HL-60 (cell line): ENCODE measurements around the gene SERPINA4.

Source experiments
- DNase-seq, 2 experiments: peaks; one replicate each; pipeline ENCODE4 v3.0.0-alpha.2; 2010 to 2020; ENCODE audit warnings: low read depth in 1 of 2, low spot score in 1 of 2
- H3K27ac ChIP-seq: fragments of 250-450 bp; sonication (Bioruptor Pico); replicated peaks from 2 replicates; pipeline ENCODE4 v1.5.1; 2020; ENCODE audit warnings: mild to moderate bottlenecking, moderate library complexity
- H3K27me3 ChIP-seq: fragments of 250-450 bp; sonication (Bioruptor Pico); 2 replicates; pipeline ENCODE4 v1.5.1; 2021; ENCODE audit warnings: mild to moderate bottlenecking, moderate library complexity; ENCODE audit not compliant: insufficient read depth, poor library complexity, severe bottlenecking
- H3K4me3 ChIP-seq: replicated peaks from 2 replicates; pipeline ENCODE4 v1.5.1; 2011; ENCODE audit warnings: mild to moderate bottlenecking, control low read depth, low read length; ENCODE audit not compliant: insufficient read depth
- GABPA ChIP-seq: IDR thresholded peaks from 2 replicates; pipeline ENCODE4 v1.6.1; 2012; ENCODE audit warnings: low read depth
- POLR2AphosphoS5 ChIP-seq: IDR thresholded peaks from 2 replicates; pipeline ENCODE4 v1.6.1; 2012; ENCODE audit warnings: low read depth
- SPI1 ChIP-seq: IDR thresholded peaks from 2 replicates; pipeline ENCODE4 v1.6.1; 2012; ENCODE audit warnings: low read depth, mild to moderate bottlenecking, borderline replicate concordance
- long read RNA-seq: library from polyadenylated mRNA; unstranded; transcript quantifications from one replicate; pipeline ENCODE4 v2.0.0, GENCODE V29; 2020
- TF ChIP-seq, protein P1 (sequence below): IDR thresholded peaks from 2 replicates; pipeline ENCODE4 v1.6.1; 2012; ENCODE audit warnings: low read depth; ENCODE audit not compliant: insufficient replicate concordance
- TF ChIP-seq, protein P2 (sequence below): IDR thresholded peaks from one replicate; pipeline ENCODE4 v1.5.1; 2011; ENCODE audit warnings: low read length, control low read depth, inconsistent platforms; ENCODE audit not compliant: insufficient read depth

SERPINA4 gene, protein sequence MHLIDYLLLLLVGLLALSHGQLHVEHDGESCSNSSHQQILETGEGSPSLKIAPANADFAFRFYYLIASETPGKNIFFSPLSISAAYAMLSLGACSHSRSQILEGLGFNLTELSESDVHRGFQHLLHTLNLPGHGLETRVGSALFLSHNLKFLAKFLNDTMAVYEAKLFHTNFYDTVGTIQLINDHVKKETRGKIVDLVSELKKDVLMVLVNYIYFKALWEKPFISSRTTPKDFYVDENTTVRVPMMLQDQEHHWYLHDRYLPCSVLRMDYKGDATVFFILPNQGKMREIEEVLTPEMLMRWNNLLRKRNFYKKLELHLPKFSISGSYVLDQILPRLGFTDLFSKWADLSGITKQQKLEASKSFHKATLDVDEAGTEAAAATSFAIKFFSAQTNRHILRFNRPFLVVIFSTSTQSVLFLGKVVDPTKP
- long read RNA-seq, result 0 reads

DNA sequence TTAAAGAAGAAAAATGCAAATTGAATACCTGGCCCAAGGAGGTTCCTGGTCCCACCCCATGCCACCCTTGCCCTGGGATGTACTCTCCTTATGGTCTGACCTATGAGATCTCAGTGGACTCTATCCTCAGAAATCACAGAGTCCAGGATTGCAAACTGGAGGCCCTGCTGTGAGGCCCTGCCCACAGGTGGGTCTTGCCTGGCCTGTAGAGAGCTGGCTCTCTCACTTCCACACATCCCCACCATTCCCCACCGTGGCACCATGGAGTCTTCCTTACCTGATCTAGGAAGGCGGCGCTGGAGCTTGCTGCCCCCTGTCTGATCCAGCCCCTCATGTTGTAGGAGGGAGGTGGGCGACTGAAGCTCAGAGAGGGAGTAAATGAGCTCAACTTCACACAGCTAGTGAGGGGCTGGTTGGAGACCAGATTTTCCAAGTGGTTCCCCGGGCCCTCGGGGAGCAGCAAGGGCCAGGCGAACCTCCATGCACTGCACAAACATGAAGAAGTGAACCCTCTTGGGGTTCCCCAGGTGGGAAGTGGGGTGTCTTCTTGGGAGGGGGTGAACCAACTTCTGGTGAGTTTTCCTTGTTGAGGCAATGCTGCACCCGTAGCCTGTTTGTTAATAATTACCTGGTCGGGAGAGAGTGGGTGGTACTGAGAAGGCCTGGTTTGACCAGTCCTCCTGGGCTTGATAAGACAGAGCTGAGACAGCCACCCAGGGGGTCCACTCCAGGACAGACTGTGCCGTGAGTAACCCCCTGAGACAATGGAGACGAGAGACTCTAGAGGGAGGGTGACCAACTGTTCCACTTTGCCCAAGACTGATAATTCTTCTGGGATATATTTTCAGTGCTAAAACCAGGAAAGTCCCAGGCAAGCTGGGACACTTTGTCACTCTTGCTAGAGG is at the start of gene SERPINA4:
SERPINA4 (plus strand) TSS at position 692 of the 905 bp plus-strand sequence. CDS start 2,041 bp downstream, outside the sequence.
- Histone ChIP-seq H3K27ac (no peak within 1 kb of the TSS), H3K27me3 (no peaks in the 10 kb centered on the region), H3K4me3 (no peak within 1 kb of the TSS)
- DNase-seq, result no peak
- no peak for TF ChIP-seq GABPA
- TF ChIP-seq, protein P1, sequence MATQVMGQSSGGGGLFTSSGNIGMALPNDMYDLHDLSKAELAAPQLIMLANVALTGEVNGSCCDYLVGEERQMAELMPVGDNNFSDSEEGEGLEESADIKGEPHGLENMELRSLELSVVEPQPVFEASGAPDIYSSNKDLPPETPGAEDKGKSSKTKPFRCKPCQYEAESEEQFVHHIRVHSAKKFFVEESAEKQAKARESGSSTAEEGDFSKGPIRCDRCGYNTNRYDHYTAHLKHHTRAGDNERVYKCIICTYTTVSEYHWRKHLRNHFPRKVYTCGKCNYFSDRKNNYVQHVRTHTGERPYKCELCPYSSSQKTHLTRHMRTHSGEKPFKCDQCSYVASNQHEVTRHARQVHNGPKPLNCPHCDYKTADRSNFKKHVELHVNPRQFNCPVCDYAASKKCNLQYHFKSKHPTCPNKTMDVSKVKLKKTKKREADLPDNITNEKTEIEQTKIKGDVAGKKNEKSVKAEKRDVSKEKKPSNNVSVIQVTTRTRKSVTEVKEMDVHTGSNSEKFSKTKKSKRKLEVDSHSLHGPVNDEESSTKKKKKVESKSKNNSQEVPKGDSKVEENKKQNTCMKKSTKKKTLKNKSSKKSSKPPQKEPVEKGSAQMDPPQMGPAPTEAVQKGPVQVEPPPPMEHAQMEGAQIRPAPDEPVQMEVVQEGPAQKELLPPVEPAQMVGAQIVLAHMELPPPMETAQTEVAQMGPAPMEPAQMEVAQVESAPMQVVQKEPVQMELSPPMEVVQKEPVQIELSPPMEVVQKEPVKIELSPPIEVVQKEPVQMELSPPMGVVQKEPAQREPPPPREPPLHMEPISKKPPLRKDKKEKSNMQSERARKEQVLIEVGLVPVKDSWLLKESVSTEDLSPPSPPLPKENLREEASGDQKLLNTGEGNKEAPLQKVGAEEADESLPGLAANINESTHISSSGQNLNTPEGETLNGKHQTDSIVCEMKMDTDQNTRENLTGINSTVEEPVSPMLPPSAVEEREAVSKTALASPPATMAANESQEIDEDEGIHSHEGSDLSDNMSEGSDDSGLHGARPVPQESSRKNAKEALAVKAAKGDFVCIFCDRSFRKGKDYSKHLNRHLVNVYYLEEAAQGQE, result no peak
- TF ChIP-seq, protein P2, sequence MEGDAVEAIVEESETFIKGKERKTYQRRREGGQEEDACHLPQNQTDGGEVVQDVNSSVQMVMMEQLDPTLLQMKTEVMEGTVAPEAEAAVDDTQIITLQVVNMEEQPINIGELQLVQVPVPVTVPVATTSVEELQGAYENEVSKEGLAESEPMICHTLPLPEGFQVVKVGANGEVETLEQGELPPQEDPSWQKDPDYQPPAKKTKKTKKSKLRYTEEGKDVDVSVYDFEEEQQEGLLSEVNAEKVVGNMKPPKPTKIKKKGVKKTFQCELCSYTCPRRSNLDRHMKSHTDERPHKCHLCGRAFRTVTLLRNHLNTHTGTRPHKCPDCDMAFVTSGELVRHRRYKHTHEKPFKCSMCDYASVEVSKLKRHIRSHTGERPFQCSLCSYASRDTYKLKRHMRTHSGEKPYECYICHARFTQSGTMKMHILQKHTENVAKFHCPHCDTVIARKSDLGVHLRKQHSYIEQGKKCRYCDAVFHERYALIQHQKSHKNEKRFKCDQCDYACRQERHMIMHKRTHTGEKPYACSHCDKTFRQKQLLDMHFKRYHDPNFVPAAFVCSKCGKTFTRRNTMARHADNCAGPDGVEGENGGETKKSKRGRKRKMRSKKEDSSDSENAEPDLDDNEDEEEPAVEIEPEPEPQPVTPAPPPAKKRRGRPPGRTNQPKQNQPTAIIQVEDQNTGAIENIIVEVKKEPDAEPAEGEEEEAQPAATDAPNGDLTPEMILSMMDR, result no peak
- TF ChIP-seq SPI1, result no peak
- TF ChIP-seq POLR2AphosphoS5, result no peak

DNA sequence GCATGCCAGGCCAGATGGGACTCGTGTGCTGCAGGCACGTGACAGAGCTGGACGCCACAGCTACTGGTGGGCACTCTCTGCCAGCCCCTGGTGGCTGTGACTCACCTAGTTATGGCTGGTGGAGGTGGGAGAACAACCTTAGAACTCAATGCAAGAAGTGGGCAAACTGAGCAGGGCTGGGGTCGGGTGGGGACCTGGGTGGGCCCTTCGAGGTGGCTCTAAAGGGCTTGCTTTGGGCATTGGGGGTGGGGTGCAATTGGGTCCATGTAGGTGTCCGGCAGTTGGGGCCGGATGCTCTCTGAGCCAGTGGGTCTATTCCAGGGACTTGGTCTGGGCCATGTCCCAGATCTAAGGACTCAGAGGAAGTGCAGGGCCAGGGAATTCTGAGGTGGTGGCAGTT is 46.9 kb upstream of the SERPINA4 start:
- DNase-seq, result no peak
- TF ChIP-seq, protein P2, result no peak
- TF ChIP-seq POLR2AphosphoS5 (no peak), GABPA (no peak), SPI1 (no peak)
- TF ChIP-seq, protein P1, result no peak
- Histone ChIP-seq H3K27me3 (no peaks in the 10 kb centered on the region), H3K4me3 (no peak overlapping the region), H3K27ac (no peak overlapping the region)

DNA sequence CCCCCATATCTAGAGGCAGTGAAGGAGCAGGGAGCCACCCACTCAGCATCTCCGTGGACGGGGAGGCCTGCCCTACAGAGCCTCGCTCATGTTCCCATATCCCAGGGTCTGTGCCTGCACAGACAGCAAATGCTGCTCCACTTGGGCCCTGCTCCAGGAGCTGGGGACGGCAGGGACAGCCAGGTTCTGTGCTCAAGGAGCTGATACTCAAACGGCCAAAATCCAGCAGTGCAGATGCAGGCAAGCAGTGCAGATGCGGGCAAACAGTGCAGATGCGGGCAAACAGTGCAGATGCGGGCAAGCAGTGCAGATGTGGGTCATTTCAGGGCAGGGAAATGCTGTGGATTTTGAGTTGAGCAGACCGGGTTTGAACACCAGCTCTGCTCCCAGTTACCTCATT is 45.8 kb upstream of the SERPINA4 start:
- Histone ChIP-seq H3K27ac (no peak overlapping the region), H3K27me3 (no peaks in the 10 kb centered on the region), H3K4me3 (no peak overlapping the region)
- DNase-seq, result no peak
- TF ChIP-seq, protein P1, result no peak
- TF ChIP-seq SPI1 (no peak), POLR2AphosphoS5 (no peak), GABPA (no peak)
- TF ChIP-seq, protein P2, result no peak
